KBM-7 (cell line): Measurements from ENCODE around the gene CLCN1.
"Not testable (repeated sequence)": the region's sequence is repeated elsewhere in the genome, so short reads cannot be mapped to it uniquely, and the experiment has no call there.

ENCODE experiments used
- DNase-seq: peaks from one replicate; pipeline ENCODE4 v3.0.0-alpha.2; 2015
- in situ Hi-C: fragments of 300-500 bp; cut with MboI; formaldehyde crosslinking; loops from 2 replicates; pipeline ENCODE4 v1.14.3; 2020; ENCODE audit warnings: low sequenced_read_pairs, low pct_unique_long_range_greater_than_20kb, mixed read lengths

The CLCN1 gene

DNA sequence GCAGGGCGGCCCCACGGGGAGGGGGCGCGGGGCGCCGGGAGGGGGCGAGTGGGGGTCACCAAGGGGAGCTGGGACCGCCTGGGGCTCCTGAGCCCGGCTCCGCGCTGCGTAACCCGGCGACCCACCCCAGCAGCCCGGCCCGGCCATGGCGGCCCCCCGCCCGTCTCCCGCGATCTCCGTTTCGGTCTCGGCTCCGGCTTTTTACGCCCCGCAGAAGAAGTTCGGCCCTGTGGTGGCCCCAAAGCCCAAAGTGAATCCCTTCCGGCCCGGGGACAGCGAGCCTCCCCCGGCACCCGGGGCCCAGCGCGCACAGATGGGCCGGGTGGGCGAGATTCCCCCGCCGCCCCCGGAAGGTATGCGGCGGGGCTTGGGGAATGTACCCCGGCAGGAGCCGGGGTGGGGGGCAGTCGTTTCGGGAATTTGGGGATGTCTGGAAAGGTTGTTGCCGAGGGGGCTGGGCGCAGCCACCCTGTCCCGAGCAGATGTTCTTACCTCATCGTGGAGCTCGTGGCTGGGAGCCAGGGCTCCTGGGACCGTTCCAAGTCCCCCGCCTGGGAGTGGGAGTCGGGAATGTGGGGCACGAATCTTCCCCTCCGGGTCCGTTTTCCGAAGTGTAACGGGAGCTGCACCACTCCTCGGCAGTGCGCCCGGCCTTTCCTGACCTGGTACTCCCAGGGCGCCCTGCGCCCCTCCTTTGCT is 65.7 kb downstream of the CLCN1 start:
- in situ Hi-C loops, result no loop called here
- DNase-seq, result no peak

GRCh38 chr7:143382126-143382790 is 66.3 kb downstream of the CLCN1 start:
- in situ Hi-C loops, result no loop called here
- DNase-seq, result no peak

DNA sequence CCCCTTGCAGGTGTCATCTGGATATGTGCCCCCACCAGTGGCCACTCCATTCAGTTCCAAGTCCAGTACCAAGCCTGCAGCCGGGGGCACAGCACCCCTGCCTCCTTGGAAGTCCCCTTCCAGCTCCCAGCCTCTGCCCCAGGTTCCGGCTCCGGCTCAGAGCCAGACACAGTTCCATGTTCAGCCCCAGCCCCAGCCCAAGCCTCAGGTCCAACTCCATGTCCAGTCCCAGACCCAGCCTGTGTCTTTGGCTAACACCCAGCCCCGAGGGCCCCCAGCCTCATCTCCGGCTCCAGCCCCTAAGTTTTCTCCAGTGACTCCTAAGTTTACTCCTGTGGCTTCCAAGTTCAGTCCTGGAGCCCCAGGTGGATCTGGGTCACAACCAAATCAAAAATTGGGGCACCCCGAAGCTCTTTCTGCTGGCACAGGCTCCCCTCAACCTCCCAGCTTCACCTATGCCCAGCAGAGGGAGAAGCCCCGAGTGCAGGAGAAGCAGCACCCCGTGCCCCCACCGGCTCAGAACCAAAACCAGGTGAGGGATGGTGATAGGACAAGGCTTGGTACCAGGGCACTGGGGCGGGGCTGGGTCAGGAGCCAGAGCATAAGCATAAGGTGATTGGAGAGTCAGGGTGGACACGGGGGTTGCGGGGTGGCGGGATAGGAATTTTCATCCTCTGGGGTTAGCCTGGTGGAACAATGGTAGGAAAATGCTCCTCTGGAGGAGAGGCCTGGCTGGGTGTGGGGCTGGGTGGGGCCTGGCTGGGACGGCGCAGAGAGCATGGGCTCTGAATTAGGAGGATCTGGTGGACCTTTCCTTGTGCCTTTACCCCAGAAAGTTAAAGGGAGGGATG is 67.1 kb downstream of the CLCN1 start:
- in situ Hi-C loops, result no loop called here
- DNase-seq, result no peak

DNA sequence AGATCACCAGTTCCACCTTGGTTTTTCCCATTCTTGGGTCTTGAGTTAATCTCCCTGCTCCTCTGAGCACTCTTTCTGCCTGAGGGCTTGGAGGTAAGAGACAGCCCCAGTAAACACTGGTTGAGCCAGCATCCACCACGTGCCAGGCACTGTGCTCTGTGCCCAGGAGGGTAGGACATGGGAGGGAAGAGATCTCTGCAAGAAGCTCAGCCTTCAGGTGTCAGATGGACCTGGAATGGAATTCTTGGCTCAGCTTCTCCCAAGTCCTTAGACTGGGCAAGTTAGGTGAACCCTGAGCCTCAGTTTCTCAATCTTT is 67.7 kb downstream of the CLCN1 start:
- no peak for DNase-seq
- in situ Hi-C loops, result no loop called here

- no peak for DNase-seq
- in situ Hi-C loops, result no loop called here
These were observed 68.2 kb downstream of the CLCN1 start for GRCh38 chr7:143384148-143384547.

DNA sequence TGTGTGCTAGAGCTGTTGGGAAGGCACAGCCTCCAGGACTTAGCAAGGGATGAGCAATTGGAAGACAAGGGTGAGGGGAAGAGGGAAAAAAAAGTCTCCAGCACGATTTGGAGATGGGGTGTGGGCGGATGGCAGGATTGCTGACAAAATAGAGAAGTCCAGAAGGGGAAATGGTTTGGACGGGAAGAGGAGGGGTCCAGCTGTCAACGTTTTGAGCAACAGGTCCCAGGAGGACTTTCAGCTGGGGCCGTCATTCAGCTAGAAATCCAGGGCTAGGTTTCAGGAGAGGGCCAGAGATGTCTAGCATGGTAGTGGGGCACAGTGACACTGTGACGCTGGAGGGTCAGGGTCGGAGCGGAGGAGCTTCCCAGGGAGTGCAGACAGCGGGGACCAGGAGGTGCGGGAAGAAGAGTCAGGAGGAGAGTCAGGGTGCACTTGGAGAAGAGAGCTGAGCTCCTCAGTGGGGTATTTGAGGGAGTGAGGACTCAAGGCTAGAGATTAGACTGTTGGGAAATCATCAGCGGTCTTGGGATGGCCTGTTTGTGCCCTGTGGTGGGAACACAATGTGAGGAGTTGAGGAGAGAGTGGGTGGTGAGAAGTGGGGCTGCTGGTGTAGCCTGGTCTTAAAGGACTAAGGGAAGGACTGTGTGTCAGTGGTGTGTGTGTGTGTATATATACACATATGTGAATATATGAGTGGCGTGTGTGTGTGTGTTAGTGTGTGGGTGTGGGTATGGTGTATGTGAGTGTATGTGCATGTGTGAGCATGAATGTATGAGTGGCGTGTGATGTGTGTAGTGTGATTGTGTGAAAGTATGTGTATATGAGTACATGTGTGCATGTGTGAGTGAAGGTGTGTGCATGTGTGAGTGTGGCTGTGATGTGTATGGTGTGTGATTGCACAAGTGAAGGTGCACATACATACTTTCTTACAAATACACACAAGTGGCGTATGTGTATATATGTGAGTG is 69.0 kb downstream of the CLCN1 start:
- in situ Hi-C loops, result no loop called here
- peak; percentile 64 for DNase-seq

- peak; percentile 70 for DNase-seq
- in situ Hi-C loops, result no loop called here
These were observed 70.2 kb downstream of the CLCN1 start for GRCh38 chr7:143385891-143386781.

- in situ Hi-C loops, result no loop called here
- no peak for DNase-seq
These were observed 71.5 kb downstream of the CLCN1 start for GRCh38 chr7:143387156-143387975.

DNA sequence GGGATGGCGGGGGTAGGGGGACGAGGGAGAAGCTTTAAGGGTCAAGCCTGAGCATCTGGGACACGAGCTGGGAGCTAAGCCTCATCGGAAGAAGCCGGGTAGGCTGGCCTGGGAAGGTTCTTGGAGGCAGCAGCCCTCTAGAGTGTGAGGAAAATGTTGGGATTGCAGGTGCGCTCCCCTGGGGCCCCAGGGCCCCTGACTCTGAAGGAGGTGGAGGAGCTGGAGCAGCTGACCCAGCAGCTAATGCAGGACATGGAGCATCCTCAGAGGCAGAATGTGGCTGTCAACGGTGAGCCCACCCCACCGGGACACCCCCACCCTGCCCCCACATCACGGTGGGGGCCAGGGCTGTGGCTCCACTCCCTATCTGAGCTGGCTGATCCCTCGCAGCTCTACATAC is 72.1 kb downstream of the CLCN1 start:
- no peak for DNase-seq
- in situ Hi-C loops, result no loop called here

- in situ Hi-C loops, result no loop called here
- DNase-seq, result no peak
These were observed 72.7 kb downstream of the CLCN1 start for GRCh38 chr7:143388491-143389101.

DNA sequence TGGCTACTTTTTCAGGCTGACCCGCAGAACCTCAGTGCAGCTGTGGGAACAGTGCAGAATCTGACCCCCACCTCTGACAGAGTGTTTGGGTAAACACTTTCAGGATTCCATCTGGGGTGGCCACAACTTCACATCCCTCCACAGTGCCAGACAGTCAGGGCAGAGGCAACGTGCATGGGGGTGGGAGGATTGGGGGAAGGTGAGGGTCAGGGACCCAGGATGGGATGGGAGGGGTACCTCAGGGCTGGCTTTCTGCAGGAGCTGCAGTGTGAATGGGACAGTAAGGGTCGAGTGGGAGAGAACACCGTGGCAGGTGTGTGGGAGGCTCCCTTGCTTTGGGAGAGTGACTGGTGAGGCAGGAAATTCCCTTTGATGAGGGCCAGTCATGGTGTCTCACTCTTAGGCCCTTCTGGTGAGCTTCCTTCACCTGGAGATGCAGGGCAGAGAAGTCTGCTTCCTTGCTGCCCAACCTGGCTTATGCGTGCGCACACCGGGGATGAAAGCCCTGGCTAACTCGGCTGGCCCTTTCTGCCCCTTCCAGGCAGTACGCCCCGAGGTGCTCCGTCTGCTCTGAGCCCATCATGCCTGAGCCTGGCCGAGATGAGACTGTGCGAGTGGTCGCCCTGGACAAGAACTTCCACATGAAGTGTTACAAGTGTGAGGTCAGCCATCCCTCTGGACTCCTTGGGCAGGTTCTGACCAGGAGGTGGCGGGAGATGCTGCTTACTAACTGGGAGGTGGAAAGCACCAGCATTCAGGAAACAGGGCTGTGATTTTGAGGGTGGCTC is 73.6 kb downstream of the CLCN1 start:
- in situ Hi-C loops, result no loop called here
- DNase-seq, result no peak

DNA sequence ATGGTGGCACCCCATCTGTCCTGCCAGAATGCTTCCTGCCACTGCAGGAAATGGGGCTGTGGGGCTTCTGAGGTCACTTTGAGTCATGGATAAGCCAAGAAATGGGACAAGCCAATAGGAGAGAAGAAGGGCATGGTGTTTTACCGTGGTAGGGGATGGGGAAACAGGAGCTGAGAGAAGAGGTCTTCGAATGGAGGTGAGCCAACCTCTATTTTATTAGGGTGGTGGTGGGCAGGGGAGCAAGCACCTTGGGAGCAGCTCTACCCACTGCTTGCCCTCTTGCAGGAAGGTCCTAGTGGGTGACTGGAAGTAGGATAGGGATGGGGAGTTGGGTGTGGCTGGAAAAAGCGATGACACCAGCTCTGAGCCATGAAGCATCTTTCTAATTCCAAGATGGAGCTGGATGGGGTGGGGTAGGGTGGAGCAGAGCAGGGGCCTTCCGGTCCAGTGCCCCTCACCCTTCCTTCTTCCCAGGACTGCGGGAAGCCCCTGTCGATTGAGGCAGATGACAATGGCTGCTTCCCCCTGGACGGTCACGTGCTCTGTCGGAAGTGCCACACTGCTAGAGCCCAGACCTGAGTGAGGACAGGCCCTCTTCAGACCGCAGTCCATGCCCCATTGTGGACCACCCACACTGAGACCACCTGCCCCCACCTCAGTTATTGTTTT is 74.3 kb downstream of the CLCN1 start:
- in situ Hi-C loops, result no loop called here
- no peak for DNase-seq

GRCh38 chr7:143390773-143391317 is 74.9 kb downstream of the CLCN1 start:
- DNase-seq, result no peak
- in situ Hi-C loops, result no loop called here

DNA sequence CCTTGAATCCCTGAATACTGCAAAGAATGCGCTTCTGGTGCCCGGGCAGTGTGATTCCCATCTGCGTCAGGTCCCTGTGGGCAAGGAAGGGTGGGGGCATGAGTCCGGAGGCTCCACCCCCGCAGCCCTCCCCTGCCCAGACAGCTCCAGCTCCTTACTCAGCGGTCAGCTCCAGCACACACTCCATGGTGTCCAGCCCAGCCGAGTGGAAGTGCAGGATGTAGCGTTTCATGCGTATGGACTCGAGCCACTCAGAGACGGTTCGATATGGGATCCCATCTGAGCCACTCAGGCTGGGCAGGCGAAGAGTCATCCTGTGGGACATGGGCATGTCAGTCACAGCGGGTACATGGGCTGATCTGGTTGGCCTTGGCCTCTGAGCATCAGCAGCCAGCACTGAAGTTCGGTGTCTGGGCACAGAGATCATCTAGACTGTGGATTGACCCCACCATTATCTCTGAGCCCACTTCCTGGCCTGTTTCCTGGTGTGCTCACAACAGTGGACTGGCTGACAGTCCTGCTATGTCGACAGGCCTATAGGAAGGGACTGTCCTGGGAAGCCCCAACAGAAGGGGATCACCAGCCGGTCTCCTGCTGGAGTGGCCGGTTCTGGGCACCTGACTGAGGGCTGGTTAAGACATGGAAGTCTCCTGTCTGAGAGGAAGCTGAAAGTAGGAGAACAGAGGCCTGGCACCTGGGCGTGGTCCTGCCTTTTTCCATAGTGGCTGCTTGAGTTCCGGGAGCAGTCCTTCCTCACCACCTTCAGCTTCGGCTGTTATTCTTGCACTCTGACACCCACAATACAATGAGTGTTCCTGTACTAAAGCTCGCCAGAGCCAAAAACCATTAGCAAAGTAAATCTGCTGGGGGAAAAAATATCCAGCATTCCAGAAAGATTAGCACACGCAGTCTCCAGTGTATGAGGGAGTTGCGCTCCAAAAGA is 75.8 kb downstream of the CLCN1 start:
- in situ Hi-C loops, result no loop called here
- DNase-seq, result no peak

DNA sequence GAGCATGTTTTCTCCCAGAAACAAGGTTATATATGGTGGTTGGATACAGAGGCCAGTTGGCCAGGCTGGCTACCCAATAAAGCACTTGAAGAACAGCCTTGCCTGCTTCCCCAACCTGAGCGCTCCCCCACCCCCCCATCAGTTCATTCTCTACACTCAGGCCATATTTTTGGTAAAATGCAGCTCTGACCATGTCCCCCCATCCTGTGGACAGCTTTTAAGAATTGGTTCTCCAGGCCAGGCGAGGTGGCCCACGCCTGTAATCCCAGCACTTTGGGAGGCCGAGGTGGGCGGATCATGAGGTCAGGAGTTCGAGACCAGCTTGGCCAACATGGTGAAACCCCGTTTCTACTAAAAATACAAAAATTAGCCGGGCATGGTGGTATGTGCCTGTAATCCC is 76.5 kb downstream of the CLCN1 start:
- DNase-seq, in situ Hi-C loops: not testable (repeated sequence)
